HG03108 (cell line): Measurements from ENCODE around the gene WEE2.
"Not testable (repeated sequence)": the region's sequence is repeated elsewhere in the genome, so short reads cannot be mapped to it uniquely, and the experiment has no call there.

Source experiments
- ATAC-seq: cut with Tn5 transposase; IDR thresholded peaks from one replicate; pipeline ENCODE4 v1.9.1; 2021; ENCODE audit warnings: moderate library complexity; ENCODE audit not compliant: unreplicated experiment

The WEE2 gene

DNA sequence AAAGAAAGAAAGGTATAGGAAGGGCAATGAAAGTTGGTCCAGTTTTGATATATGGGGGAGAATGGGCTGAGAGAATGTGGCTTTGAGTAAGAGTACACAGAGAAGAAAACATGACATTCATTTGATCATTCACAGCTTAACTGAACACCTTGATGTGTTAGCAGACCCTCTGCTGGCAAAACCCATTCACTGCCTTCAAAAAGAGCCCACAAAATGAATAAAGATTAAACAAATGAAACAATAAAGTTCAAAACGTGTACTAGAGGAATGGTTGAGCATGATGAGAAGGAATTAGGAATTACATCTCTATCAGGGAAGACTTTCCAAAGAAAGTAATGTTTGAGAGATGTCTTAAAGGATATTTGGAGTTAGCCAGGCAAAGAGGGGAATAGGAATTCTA is 2.1 kb downstream of the WEE2 start:
- no peak for ATAC-seq

GRCh38 chr7:141712603-141713255 is 4.6 kb downstream of the WEE2 start:
- ATAC-seq = no peak

GRCh38 chr7:141713890-141714289 is 5.7 kb downstream of the WEE2 start:
- no peak for ATAC-seq

- ATAC-seq = no peak
These were observed 6.4 kb downstream of the WEE2 start for GRCh38 chr7:141714571-141714970.

DNA sequence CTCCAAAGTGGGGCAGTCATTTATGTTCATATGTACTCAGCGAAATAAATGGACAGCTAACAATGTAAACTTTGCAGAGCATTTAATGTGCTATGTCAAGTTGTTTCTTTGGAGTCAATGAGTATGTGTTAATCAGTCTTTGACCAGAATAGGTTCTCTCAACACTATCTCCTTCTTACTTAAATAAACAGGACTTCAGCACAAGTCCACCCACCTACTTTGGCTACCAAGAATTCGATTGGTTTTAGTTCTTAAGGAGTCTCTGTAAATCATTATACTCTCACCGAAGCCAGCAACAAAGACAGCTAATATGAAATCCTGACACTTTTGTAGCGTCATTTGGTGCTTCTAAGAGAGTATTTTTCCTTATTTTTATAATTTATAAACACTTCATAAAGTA is 6.9 kb downstream of the WEE2 start:
- ATAC-seq = no peak

DNA sequence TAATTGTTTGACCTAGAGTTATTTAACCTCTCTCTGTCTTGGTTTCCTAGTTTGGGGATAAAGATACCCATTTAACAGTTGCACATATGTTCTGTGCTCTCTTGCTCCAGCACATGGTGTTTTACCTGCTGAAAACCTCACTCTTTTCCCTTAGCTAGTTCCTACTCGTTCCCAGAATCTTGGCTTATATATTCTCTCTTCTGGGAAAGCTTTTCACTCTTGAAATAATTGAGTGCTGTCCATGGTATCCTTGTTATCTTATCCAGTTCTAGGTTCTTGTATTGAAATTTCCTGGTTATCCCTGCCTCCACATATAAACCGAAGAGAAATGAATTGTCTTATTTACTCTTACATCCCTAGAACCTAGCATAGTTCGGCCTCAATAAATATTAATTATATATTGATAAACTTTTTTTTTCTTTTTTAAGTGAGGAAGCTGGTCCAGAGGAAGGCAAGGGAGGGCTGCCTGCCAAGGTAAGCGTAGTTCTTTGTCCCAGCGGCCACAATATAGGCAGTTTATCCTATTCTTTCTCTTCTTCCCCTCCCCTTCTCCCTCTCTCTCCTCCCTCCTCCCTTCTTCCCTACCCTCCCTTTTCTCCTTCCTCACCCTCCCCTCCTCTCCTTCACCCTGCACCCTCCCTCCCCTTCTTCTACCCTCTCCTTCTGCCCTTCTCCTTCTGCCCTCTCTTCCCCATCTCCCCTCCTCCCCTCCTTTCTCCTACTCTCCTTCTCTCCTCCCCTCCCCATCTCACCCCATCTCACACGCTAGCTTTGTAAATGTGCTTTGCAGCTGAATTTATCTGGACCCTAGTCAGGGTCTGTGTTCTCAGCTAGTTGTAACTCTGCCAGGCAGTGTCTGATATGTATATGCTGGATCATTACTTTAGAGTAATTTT is 7.9 kb downstream of the WEE2 start:
- ATAC-seq = no peak

- no peak for ATAC-seq
These were observed 9.3 kb downstream of the WEE2 start for GRCh38 chr7:141717450-141717849.

DNA sequence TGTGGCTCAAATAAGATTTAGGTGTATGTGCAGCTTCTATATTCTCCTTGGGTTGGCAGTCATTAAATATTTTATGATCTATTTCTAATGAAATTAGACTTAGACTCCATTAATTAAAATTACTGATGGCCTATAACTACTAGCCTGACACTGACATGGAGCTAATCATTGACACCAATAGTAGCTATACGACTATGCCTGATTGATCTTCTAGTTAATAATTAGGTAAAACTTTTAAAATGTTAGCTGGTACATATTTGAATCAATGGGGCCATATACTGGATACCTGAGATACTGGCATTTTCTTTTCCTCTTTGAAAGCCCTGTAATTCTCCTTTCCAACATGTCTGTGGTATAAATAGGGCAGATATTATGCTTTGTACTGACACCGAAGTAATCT is 14.4 kb downstream of the WEE2 start:
- no peak for ATAC-seq

DNA sequence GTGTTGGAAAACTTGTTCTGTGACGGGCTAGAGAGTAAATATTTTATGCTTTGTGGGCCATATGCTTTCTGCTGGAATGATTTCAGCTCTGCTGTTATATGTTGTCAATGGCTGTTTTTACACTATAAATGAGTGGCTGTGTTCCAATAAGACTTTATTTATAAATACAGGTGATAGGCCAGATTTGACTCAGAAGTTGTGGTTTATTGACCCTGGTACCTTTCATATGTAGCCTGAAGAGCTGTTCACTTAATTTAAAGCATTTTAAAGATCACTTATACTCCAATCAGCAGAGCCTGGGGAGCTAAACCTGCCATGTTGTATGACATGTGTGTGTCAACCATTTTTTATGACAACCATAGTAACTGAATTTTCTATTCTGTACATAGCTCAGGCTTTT is 20.9 kb downstream of the WEE2 start:
- ATAC-seq = no peak

GRCh38 chr7:141731476-141732149 is 23.5 kb downstream of the WEE2 start:
- no peak for ATAC-seq

DNA sequence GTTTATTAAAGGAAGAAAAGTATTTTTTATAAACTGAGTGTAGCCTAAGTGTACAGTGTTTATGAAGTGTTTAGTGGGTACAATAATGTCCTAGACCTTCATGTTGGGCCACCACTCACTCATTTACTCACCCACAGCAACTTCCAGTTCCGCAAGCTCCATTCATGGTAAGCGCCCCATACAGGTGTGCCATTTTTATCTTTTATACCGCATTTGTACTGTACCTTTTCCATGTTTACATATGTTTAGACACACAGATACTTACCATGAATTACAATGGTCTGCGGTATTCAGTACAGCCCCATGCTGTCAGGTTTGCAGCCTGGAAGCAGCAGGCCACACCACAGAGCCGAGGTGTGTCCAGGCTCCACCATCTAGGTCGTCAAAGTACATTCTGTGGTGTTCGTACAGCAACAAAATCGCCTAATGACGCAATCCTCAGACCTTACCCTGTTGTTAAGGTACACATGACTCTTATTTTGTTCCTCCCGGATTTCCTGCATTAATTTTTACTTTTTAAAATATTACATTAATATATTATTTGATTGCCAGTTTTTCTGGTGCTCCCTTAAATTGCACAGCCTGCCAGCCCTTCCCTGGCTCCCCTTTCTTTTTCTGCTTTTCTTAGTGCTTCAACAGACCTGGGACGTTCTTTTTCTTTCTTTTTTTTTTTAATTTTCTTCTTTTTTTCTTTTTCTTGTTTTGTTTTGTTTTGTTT is 29.1 kb downstream of the WEE2 start:
- ATAC-seq = no peak

- peak; percentile 92 for ATAC-seq
These were observed 29.9 kb downstream of the WEE2 start, which contains the start of gene SSBP1 for GRCh38 chr7:141737836-141738591. SSBP1 (plus strand) TSS chr7:141738358; CDS start chr7:141739167, 809 bp downstream.

- no peak for ATAC-seq
These were observed 30.4 kb downstream of the WEE2 start for GRCh38 chr7:141738592-141739013.

GRCh38 chr7:141739250-141739649 is 31.1 kb downstream of the WEE2 start:
- ATAC-seq = no peak

DNA sequence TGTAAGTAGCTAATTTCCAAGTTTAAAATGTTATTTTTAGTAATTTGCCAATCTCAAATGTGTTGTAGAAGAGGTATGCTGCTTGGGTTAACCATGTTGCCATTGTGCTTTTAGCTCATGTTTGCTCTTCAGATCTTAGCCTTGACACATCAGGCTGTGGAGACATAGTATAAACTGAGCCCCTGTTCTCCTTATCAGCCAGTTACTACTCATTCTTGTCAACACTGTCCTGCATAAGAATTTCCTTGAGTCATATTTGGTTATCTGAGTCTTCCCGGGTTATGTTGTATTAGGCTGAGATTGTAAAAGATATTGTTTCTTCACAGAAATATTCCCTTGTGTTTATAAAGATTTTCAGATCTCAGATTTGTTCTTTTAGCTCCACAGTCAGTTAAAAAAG is 34.1 kb downstream of the WEE2 start:
- no peak for ATAC-seq

GRCh38 chr7:141744131-141744530 is 36.0 kb downstream of the WEE2 start:
- no peak for ATAC-seq

DNA sequence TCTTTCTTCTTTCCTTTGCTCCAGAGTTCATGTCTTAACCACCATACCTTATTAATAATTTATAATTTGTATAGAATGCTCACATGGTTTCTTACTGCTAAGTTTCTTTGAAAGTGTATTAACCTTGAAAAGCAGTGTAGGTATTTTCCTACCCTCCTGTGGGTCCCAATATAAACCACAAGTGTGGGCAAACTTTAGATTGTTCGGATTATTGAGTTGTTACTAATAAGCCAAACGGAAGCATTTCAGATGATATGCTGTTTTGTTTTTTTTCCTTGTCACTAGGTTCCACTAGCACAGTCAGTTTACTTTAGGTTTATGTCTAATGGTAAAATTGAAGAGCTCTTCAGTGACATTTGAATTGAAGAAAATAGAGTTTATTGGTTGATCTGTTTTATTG is 40.2 kb downstream of the WEE2 start:
- ATAC-seq = no peak

DNA sequence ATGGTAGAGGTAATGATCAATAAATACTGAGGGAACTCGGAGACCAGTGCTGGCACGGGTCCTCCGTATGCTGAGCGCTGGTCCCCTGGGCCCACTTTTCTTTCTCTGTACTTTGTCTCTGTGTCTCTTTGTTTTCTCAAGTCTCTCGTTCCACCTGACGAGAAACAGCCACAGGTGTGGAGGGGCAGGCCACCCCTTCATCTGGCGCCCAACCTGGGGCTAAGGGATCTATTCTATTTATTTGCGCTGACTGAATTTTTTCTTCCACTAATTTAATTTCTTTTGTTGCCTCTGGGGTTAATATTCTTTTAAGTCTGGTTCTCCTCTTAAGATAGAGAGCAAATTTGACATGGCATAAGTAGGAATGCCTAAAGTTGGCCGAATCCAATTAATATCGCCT is 43.8 kb downstream of the WEE2 start:
- not testable (repeated sequence) for ATAC-seq

DNA sequence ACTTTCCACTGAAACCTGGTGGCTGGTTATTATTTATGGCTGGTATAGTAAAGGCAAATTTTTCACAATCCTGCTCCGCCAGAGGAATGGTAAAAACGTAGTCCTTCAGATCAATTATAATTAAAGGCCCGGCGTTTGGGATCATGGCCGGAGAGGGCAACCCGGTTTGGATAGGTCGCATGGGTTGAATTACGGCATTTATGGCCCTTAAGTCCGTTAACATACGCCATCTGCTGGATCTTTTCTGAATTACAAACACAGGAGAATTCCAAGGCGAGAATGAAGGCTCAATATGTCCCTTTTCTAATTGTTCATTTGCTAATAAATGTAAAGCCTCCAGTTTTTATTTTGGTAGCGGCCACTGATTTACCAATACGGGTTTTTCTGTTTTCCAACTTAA is 44.5 kb downstream of the WEE2 start:
- no peak for ATAC-seq

GRCh38 chr7:141754939-141755338 is 46.8 kb downstream of the WEE2 start:
- no peak for ATAC-seq
